H9 (cell line): ENCODE data around the gene CTNNAL1. TPM values are rescaled to one million over a fixed set of nuclear protein-coding genes. Genes with fewer than 3 reads are reported as not detected.

ENCODE experiments used
- DNase-seq: peaks from one replicate; pipeline ENCODE4 v3.0.0-alpha.2; 2017
- H2AFZ ChIP-seq: one replicate; pipeline ENCODE4 v1.6.1; 2013; ENCODE audit warnings: mild to moderate bottlenecking, low read length, control low read depth, moderate library complexity
- H2AK5ac ChIP-seq: 2 replicates; pipeline ENCODE4 v1.6.1; 2013; ENCODE audit warnings: low read length, control low read depth, mixed read lengths; ENCODE audit not compliant: insufficient read length
- H2BK120ac ChIP-seq: one replicate; pipeline ENCODE4 v1.6.1; 2013; ENCODE audit warnings: low read depth, mild to moderate bottlenecking, low read length, control low read depth, inconsistent platforms; ENCODE audit not compliant: poor library complexity, severe bottlenecking
- H2BK12ac ChIP-seq: 2 replicates; pipeline ENCODE4 v1.6.1; 2013; ENCODE audit warnings: low read length, control low read depth, mixed read lengths, low read depth; ENCODE audit not compliant: insufficient read length
- H2BK15ac ChIP-seq: 2 replicates; pipeline ENCODE4 v1.6.1; 2013; ENCODE audit warnings: low read depth, low read length, control low read depth
- H2BK20ac ChIP-seq: one replicate; pipeline ENCODE4 v1.6.1; 2013; ENCODE audit warnings: low read depth, mild to moderate bottlenecking, low read length, control low read depth, inconsistent platforms; ENCODE audit not compliant: poor library complexity, severe bottlenecking
- H2BK5ac ChIP-seq: 2 replicates; pipeline ENCODE4 v1.6.1; 2013; ENCODE audit warnings: low read length, control low read depth, mixed read lengths; ENCODE audit not compliant: insufficient read length
- H3K14ac ChIP-seq: 2 replicates; pipeline ENCODE4 v1.6.1; 2013; ENCODE audit warnings: low read length, control low read depth; ENCODE audit not compliant: insufficient read depth
- H3K18ac ChIP-seq: 2 replicates; pipeline ENCODE4 v1.6.1; 2013; ENCODE audit warnings: low read depth, mild to moderate bottlenecking, mixed read lengths, low read length, control low read depth; ENCODE audit not compliant: insufficient read length
- H3K23ac ChIP-seq: 2 replicates; pipeline ENCODE4 v1.6.1; 2013; ENCODE audit warnings: low read length, control low read depth, mixed read lengths, low read depth; ENCODE audit not compliant: insufficient read length
- H3K23me2 ChIP-seq: 2 replicates; pipeline ENCODE4 v1.6.1; 2013; ENCODE audit warnings: low read depth, mild to moderate bottlenecking, mixed read lengths, low read length, control low read depth; ENCODE audit not compliant: insufficient read length, poor library complexity, severe bottlenecking
- H3K27ac ChIP-seq: 2 replicates; pipeline ENCODE4 v1.5.1; 2013; ENCODE audit warnings: low read length, control low read depth, mixed read lengths, low read depth; ENCODE audit not compliant: insufficient read length
- H3K27me3 ChIP-seq: 2 replicates; pipeline ENCODE4 v1.6.1; 2013; ENCODE audit warnings: low read length, control low read depth, inconsistent platforms; ENCODE audit not compliant: insufficient read depth
- H3K4ac ChIP-seq: 2 replicates; pipeline ENCODE4 v1.6.1; 2013; ENCODE audit warnings: low read depth, mild to moderate bottlenecking, control low read depth, inconsistent platforms, low read length, moderate library complexity
- H3K4me1 ChIP-seq: 2 replicates; pipeline ENCODE4 v1.6.1; 2013; ENCODE audit warnings: low read length, control low read depth, inconsistent platforms; ENCODE audit not compliant: insufficient read depth
- H3K4me2 ChIP-seq: 2 replicates; pipeline ENCODE4 v1.6.1; 2013; ENCODE audit warnings: low read length, control low read depth, mixed read lengths; ENCODE audit not compliant: insufficient read length, insufficient read depth
- H3K56ac ChIP-seq: 2 replicates; pipeline ENCODE4 v1.6.1; 2013; ENCODE audit warnings: low read depth, mild to moderate bottlenecking, mixed read lengths, low read length, control low read depth; ENCODE audit not compliant: insufficient read length
- H3K79me1 ChIP-seq: 2 replicates; pipeline ENCODE4 v1.6.1; 2013; ENCODE audit warnings: low read depth, mild to moderate bottlenecking, moderate library complexity, low read length, control low read depth, inconsistent platforms; ENCODE audit not compliant: insufficient read depth, poor library complexity, severe bottlenecking
- H3K79me2 ChIP-seq: 2 replicates; pipeline ENCODE4 v1.6.1; 2013; ENCODE audit warnings: low read length, control low read depth, inconsistent platforms; ENCODE audit not compliant: insufficient read depth
- H3K9ac ChIP-seq: 2 replicates; pipeline ENCODE4 v1.6.1; 2013; ENCODE audit warnings: low read length, control low read depth, mixed read lengths; ENCODE audit not compliant: insufficient read length; ENCODE audit errors: extremely low read depth
- H3K9me3 ChIP-seq: one replicate; pipeline ENCODE4 v1.6.1; 2013; ENCODE audit warnings: low read depth, low read length, inconsistent platforms; ENCODE audit not compliant: control insufficient read depth
- H3T11ph ChIP-seq: one replicate; pipeline ENCODE4 v1.6.1; 2013; ENCODE audit warnings: mild to moderate bottlenecking, low read length, control low read depth, inconsistent platforms
- H4K20me1 ChIP-seq: one replicate; pipeline ENCODE4 v1.6.1; 2013; ENCODE audit not compliant: control insufficient read depth, insufficient read length, insufficient read depth
- H4K5ac ChIP-seq: 2 replicates; pipeline ENCODE4 v1.6.1; 2013; ENCODE audit warnings: low read depth, mild to moderate bottlenecking, mixed read lengths, low read length, control low read depth; ENCODE audit not compliant: insufficient read length
- H4K8ac ChIP-seq: replicated peaks from 2 replicates; pipeline ENCODE4 v1.6.1; 2013; ENCODE audit warnings: low read length, control low read depth, mixed read lengths, low read depth; ENCODE audit not compliant: insufficient read length
- H4K91ac ChIP-seq: 2 replicates; pipeline ENCODE4 v1.6.1; 2013; ENCODE audit warnings: low read depth, mild to moderate bottlenecking, moderate library complexity, mixed read lengths, low read length, control low read depth; ENCODE audit not compliant: insufficient read length
- H3K27ac Mint-ChIP-seq, 3 experiments: 2 replicates in 2 of 3; 3 replicates in 1 of 3; pipeline ENCODE4 v1.8.0; 2020 to 2021; ENCODE audit warnings: mixed read lengths in 3 of 3, mild to moderate bottlenecking in 1 of 3, moderate library complexity in 1 of 3
- H3K27me3 Mint-ChIP-seq: 2 replicates; pipeline ENCODE4 v1.8.0; 2021; ENCODE audit warnings: low read depth, mild to moderate bottlenecking, moderate library complexity, mixed read lengths
- H3K36me3 Mint-ChIP-seq, 3 experiments: 2 replicates in 2 of 3; 3 replicates in 1 of 3; pipeline ENCODE4 v1.8.0; 2020 to 2021; ENCODE audit warnings: low read depth in 3 of 3, mixed read lengths in 3 of 3; ENCODE audit not compliant: insufficient read depth in 1 of 3
- H3K4me1 Mint-ChIP-seq, 2 experiments: 2 replicates each; pipeline ENCODE4 v1.8.0; 2020; ENCODE audit warnings: mixed read lengths in 2 of 2
- H3K4me3 Mint-ChIP-seq, 2 experiments: 2 replicates in 1 of 2; 3 replicates in 1 of 2; pipeline ENCODE4 v1.8.0; 2020 to 2021; ENCODE audit warnings: mild to moderate bottlenecking in 2 of 2, mixed read lengths in 2 of 2, moderate library complexity in 1 of 2
- H3K9me3 Mint-ChIP-seq, 2 experiments: 2 replicates in 1 of 2; 3 replicates in 1 of 2; pipeline ENCODE4 v1.8.0; 2020; ENCODE audit warnings: mild to moderate bottlenecking in 2 of 2, mixed read lengths in 2 of 2, moderate library complexity in 1 of 2
- CTCF ChIP-seq: fragments of 200-600 bp; sonication (generic); conservative IDR thresholded peaks from 3 replicates; pipeline ENCODE4 v1.8.0; 2021; ENCODE audit warnings: antibody characterized with exemption, mild to moderate bottlenecking
- total RNA-seq: library from RNA; stranded (reverse); gene quantifications from 2 replicates; pipeline ENCODE4 v1.2.1, GENCODE V29; 2021

CTNNAL1 gene
- total RNA-seq, 1 experiment from 2014 or later: 52.9 TPM

GRCh38 chr9:108983885-108984284 lies 29.4 kb downstream of the CTNNAL1 start:
- DNase-seq: no peak
- Histone ChIP-seq H3K23ac (no peak overlapping the region), H3T11ph (no peak overlapping the region), H3K27me3 (no peaks in the 10 kb centered on the region), H2BK120ac (no peak overlapping the region), H3K4ac (no peak overlapping the region), H4K5ac (no peak overlapping the region), H4K91ac (no peak overlapping the region), H4K8ac (no peak overlapping the region), H3K79me2 (no peaks in the 10 kb centered on the region), H3K56ac (no peak overlapping the region), H3K27ac (no peak overlapping the region), H3K14ac (no peak overlapping the region), H3K4me1 (no peaks in the 10 kb centered on the region), H2BK12ac (no peak overlapping the region), H2BK20ac (no peak overlapping the region), H4K20me1 (no peaks in the 10 kb centered on the region), H2AK5ac (no peak overlapping the region), H3K9ac (no peak overlapping the region), H2AFZ (no peak overlapping the region), H3K9me3 (no peaks in the 10 kb centered on the region), H3K4me2 (no peak overlapping the region), H3K23me2 (no peaks in the 10 kb centered on the region), H2BK15ac (no peak overlapping the region), H3K79me1 (no peaks in the 10 kb centered on the region), H3K18ac (no peak overlapping the region), H2BK5ac (no peak overlapping the region)
- no peaks in the 10 kb centered on the region for H3K27me3 Mint-ChIP-seq
- no peak for TF ChIP-seq CTCF
- H3K4me1 Mint-ChIP-seq: no peaks in the 10 kb centered on the region
- H3K4me3 Mint-ChIP-seq: no peak overlapping the region
- H3K27ac Mint-ChIP-seq: no peak overlapping the region
- peaks cover 10 to 32% (median 23%) of the 10 kb centered on the region in 3 experiments for H3K36me3 Mint-ChIP-seq
- H3K9me3 Mint-ChIP-seq: no peaks in the 10 kb centered on the region
